Upper lobe of left lung (tissue), 6 donors: ENCODE measurements around the gene CCDC92. TPM values are rescaled to one million over a fixed set of nuclear protein-coding genes. Genes with fewer than 3 reads are reported as not detected.

Experiments used
- ATAC-seq, 2 donors: fragments of 200-7000 bp; cut with Tn5 transposase; one replicate each; pipeline ENCODE4 v1.9.1; 2022; ENCODE audit warnings: mild to moderate bottlenecking in 2 of 2, moderate library complexity in 2 of 2; ENCODE audit not compliant: low FRiP score in 2 of 2
- DNase-seq, 2 donors: peaks; one replicate each; pipeline ENCODE4 v3.0.0-alpha.2; 2019 to 2020
- H3K27ac ChIP-seq, 4 donors: fragments of 200-600 bp; sonication (generic); one replicate each; pipeline ENCODE4 v1.5.1; 2016 to 2019
- H3K27me3 ChIP-seq, 4 donors: fragments of 200-600 bp; sonication (generic); one replicate each; pipeline ENCODE4 v1.5.1; 2017 to 2019
- H3K36me3 ChIP-seq, 4 donors: fragments of 200-600 bp; sonication (generic); one replicate each; pipeline ENCODE4 v1.5.1; 2016 to 2019
- H3K4me1 ChIP-seq, 4 donors: fragments of 200-600 bp; sonication (generic); one replicate each; pipeline ENCODE4 v1.5.1; 2018 to 2019
- H3K4me3 ChIP-seq, 4 donors: fragments of 200-600 bp; sonication (generic); one replicate each; pipeline ENCODE4 v1.5.1; 2017 to 2019; ENCODE audit warnings: mild to moderate bottlenecking in 2 of 4, moderate library complexity in 1 of 4
- H3K9me3 ChIP-seq, 4 donors: fragments of 200-600 bp; sonication (generic); one replicate each; pipeline ENCODE4 v1.5.1; 2018 to 2019
- EP300 ChIP-seq, 4 donors: sonication (generic); formaldehyde crosslinking; IDR thresholded peaks; one replicate each; pipeline ENCODE4 v1.5.1; 2017; ENCODE audit warnings: antibody characterized with exemption in 4 of 4, control low read depth in 2 of 4
- POLR2A ChIP-seq, 4 donors: fragments of 450-650 bp; IDR thresholded peaks; one replicate each; pipeline ENCODE4 v1.5.1; 2016 to 2017; ENCODE audit warnings: antibody characterized with exemption in 4 of 4, mild to moderate bottlenecking in 2 of 4
- POLR2AphosphoS5 ChIP-seq, 2 donors: sonication (generic); formaldehyde crosslinking; IDR thresholded peaks; one replicate each; pipeline ENCODE4 v1.5.1; 2017; ENCODE audit warnings: antibody characterized with exemption in 2 of 2
- WGBS, 2 donors: methylation state at CpG; one replicate each; pipeline ENCODE4 v1.1.5; 2017 to 2018; 5-methylcytosine and 5-hydroxymethylcytosine counted together
- total RNA-seq, 6 donors: library from RNA; depleted of rRNA in 4 of 6; stranded (reverse); fragments of >200 nt in 4 of 6; gene quantifications; one replicate each; pipeline versions ENCODE4 v1.1.0 to v1.2.1, GENCODE V29; 2016 to 2021
- TF ChIP-seq, protein P1 (sequence below), 6 experiments: fragments of 450-650 bp in 4 of 6; fragments of 200-600 bp in 2 of 6; sonication (generic) in 2 of 6; IDR thresholded peaks; one replicate each; pipeline ENCODE4 v1.5.1; 2016 to 2019; ENCODE audit warnings: antibody characterized with exemption in 6 of 6
- donor health status: DM: no; HTN: no; CAD: no; lungs with moderate emphysema.
- donor health status: DM: no; HTN: yes; CAD: no; lungs with severe emphysema.

CCDC92 gene
- total RNA-seq, 6 donors from 2014 or later, result 33.8 to 48.9 (median 43.7) TPM

DNA sequence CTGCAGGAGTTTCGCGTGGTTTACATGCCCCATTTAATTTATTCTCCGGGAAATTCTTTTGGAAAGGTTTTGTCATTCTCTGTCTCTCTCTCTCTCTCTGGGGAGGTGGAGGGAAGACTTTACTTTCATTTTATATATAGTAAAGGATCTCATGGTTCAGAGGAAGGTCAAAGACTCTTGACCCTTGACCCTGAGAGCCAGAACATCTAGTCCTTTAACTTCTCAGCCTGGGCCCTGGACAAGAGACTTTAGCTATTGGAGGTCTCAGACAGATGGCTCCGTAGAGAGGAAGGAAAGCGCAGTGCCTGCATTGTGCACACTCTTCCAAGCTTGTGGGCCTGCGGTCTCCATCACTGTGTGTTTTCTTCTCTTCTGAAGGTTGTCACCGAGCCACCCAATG, 43.7 kb downstream of the CCDC92 start:
- H3K4me1 ChIP-seq, result no peaks in the 10 kb centered on the region
- WGBS, 2 donors, result 85 to 87% methylated on average over 7 of the region's 7 CpGs
- no peak overlapping the region for H3K4me3 ChIP-seq
- no peak overlapping the region for H3K27ac ChIP-seq
- no peak for DNase-seq
- no peak for ATAC-seq
- TF ChIP-seq EP300 (IDR thresholded peaks at IDR 0.05) (no peak), POLR2A (IDR thresholded peaks at IDR 0.05) (no peak)
- TF ChIP-seq, protein P1, sequence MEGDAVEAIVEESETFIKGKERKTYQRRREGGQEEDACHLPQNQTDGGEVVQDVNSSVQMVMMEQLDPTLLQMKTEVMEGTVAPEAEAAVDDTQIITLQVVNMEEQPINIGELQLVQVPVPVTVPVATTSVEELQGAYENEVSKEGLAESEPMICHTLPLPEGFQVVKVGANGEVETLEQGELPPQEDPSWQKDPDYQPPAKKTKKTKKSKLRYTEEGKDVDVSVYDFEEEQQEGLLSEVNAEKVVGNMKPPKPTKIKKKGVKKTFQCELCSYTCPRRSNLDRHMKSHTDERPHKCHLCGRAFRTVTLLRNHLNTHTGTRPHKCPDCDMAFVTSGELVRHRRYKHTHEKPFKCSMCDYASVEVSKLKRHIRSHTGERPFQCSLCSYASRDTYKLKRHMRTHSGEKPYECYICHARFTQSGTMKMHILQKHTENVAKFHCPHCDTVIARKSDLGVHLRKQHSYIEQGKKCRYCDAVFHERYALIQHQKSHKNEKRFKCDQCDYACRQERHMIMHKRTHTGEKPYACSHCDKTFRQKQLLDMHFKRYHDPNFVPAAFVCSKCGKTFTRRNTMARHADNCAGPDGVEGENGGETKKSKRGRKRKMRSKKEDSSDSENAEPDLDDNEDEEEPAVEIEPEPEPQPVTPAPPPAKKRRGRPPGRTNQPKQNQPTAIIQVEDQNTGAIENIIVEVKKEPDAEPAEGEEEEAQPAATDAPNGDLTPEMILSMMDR (IDR thresholded peaks at IDR 0.05), result no peak
- no peaks in the 10 kb centered on the region for H3K36me3 ChIP-seq
- H3K9me3 ChIP-seq, result no peaks in the 10 kb centered on the region
- no peaks in the 10 kb centered on the region for H3K27me3 ChIP-seq

DNA sequence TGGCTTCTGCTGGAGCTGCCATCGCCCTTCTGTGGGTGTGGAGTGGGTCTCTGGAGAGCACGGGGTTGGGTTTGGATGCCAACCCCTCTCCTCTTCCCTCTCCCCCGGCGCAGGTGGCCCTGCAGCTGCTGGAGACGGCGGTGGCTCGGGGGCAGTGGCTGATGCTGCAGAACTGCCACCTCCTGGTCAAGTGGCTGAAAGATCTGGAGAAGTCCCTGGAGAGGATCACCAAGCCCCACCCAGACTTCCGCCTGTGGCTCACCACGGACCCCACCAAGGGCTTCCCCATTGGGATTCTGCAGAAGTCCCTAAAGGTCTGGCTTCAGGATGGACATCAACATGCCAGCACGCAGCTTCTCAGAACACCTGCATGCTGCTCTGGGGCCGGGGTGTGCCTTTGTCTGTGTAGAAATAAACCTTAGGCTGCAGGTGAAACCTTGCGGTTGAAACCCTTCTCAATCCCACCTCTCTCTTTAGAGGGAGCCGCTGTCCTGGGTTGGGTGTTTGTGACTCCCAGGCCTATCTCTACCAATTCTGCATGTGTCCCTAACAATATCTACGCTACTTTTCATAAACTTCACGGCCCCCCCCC, 44.3 kb downstream of the CCDC92 start:
- TF ChIP-seq, protein P1 (IDR thresholded peaks at IDR 0.05), result no peak
- no peak for TF ChIP-seq POLR2A (IDR thresholded peaks at IDR 0.05)
- no peak for TF ChIP-seq POLR2AphosphoS5 (IDR thresholded peaks at IDR 0.05)
- TF ChIP-seq EP300 (IDR thresholded peaks at IDR 0.05), result no peak
- Histone ChIP-seq H3K36me3 (no peaks in the 10 kb centered on the region), H3K27me3 (no peaks in the 10 kb centered on the region), H3K4me1 (no peaks in the 10 kb centered on the region), H3K9me3 (no peaks in the 10 kb centered on the region), H3K27ac (no peak overlapping the region), H3K4me3 (no peak overlapping the region)
- no peak for DNase-seq
- 79 to 87% methylated on average over 10 to 14 of the region's 15 CpGs for WGBS, 2 donors
- no peak for ATAC-seq

DNA sequence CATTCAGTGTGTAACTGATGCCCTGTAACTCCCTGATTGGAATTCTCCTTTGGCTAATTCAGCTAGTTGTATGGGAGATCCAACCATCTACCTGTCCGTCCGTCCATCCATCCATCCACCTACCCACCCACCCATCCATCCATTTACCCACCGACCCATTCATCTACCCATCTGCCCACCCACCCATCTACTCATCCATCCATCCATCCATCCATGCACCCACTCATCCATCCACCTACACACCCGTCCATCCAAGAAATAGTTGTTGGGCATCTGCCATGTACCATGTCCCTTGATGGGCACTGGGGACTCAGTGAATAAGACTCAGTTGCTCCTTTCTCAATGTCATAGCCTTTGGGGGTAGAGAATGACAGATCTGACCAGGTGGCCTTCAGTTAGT, 48.1 kb downstream of the CCDC92 start:
- ATAC-seq (no peak), DNase-seq (no peak)
- TF ChIP-seq POLR2AphosphoS5 (IDR thresholded peaks at IDR 0.05) (no peak), EP300 (IDR thresholded peaks at IDR 0.05) (no peak), POLR2A (IDR thresholded peaks at IDR 0.05) (no peak)
- Histone ChIP-seq H3K4me1 (no peaks in the 10 kb centered on the region), H3K36me3 (no peaks in the 10 kb centered on the region), H3K4me3 (no peak overlapping the region), H3K27ac (no peak overlapping the region), H3K27me3 (no peaks in the 10 kb centered on the region), H3K9me3 (no peaks in the 10 kb centered on the region)
- 93 to 100% methylated on average over 4 of the region's 4 CpGs for WGBS, 2 donors

DNA sequence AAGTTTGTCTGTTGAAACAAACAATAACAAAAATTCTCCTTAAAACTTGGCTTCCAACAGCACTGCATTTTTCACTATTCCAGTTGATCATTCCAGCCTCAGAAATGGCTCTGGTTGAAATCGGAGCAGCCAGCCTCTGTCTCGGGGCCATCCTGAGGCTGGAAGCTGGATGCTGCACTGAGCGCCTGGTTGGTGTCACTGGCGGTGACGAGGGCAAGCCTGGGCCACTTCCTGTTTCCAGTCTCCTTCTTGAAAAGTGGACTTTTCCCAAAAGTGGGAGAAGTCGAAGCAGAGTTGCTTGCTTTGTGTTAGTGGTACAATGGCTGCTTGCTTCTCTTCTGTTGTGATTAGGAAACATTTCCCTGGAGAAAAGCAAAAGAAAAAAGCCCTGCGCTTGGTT, 48.7 kb downstream of the CCDC92 start:
- TF ChIP-seq POLR2A (IDR thresholded peaks at IDR 0.05), result no peak
- TF ChIP-seq EP300 (IDR thresholded peaks at IDR 0.05), result no peak
- TF ChIP-seq, protein P1 (IDR thresholded peaks at IDR 0.05), result no peak
- no peak for TF ChIP-seq POLR2AphosphoS5 (IDR thresholded peaks at IDR 0.05)
- 74 to 75% methylated on average over 7 of the region's 7 CpGs for WGBS, 2 donors
- H3K4me1 ChIP-seq, result no peaks in the 10 kb centered on the region
- H3K27me3 ChIP-seq, result no peaks in the 10 kb centered on the region
- no peaks in the 10 kb centered on the region for H3K9me3 ChIP-seq
- DNase-seq (no peak), ATAC-seq (no peak)
- no peak overlapping the region for H3K27ac ChIP-seq
- no peak overlapping the region for H3K4me3 ChIP-seq
- no peaks in the 10 kb centered on the region for H3K36me3 ChIP-seq

DNA sequence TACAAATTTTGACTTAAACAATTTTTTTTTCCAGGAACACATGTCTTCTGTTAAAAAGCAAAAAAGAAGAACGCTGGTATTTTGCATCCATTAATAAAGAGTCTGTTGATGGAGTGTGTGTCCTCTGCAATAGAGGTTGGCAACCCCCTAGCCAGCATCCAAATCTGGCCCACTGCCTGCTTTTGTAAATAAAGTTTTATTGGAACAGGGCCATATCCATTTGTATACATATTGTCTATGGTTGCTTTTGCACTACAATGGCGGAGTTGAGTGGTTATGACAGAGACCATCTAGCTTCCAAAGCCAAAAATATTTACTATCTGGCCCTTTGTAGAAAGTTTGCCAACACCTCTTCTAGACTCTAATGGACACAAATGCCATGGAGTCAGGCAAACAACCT, 49.6 kb downstream of the CCDC92 start:
- no peaks in the 10 kb centered on the region for H3K4me1 ChIP-seq
- TF ChIP-seq, protein P1 (IDR thresholded peaks at IDR 0.05), result no peak
- TF ChIP-seq POLR2AphosphoS5 (IDR thresholded peaks at IDR 0.05) (no peak), EP300 (IDR thresholded peaks at IDR 0.05) (no peak), POLR2A (IDR thresholded peaks at IDR 0.05) (no peak)
- no peaks in the 10 kb centered on the region for H3K9me3 ChIP-seq
- DNase-seq (no peak), ATAC-seq (no peak)
- H3K36me3 ChIP-seq, result no peaks in the 10 kb centered on the region
- H3K27me3 ChIP-seq, result no peaks in the 10 kb centered on the region
- no peak overlapping the region for H3K4me3 ChIP-seq
- no peak overlapping the region for H3K27ac ChIP-seq
- WGBS, 2 donors, result 85 to 95% methylated on average over 2 of the region's 2 CpGs
